Measurements from ENCODE around the gene LRP2BP.

The LRP2BP gene

GRCh38 chr4:185343726-185344581 is 51.8 kb downstream of the LRP2BP start:
- ATAC-seq: peak; percentile 93
- TF ChIP-seq RARB (CRISPR knock-in tag; IDR thresholded peaks at IDR 0.05): no peak
- TF ChIP-seq TCF4 (CRISPR knock-in tag; IDR thresholded peaks at IDR 0.05; ENCODE audit: borderline replicate concordance): peak; percentile 84; the same call in 1 of the 2 replicates
- no peak for TF ChIP-seq ZNF8 (CRISPR knock-in tag; IDR thresholded peaks at IDR 0.05)
- no peak for TF ChIP-seq ESRRG (CRISPR knock-in tag; IDR thresholded peaks at IDR 0.05)
- TF ChIP-seq ZNF565 (CRISPR knock-in tag; conservative IDR thresholded peaks at IDR 0.05; ENCODE audit: low read depth): no peak
- no peak for TF ChIP-seq POU6F1 (CRISPR knock-in tag; IDR thresholded peaks at IDR 0.05; ENCODE audit: borderline replicate concordance, low read depth)
- TF ChIP-seq ISL1 (CRISPR knock-in tag; IDR thresholded peaks at IDR 0.05): peak; percentile 85
- peak; percentile 18; the same call in 1 of the 2 replicates for TF ChIP-seq ZFP30 (CRISPR knock-in tag; IDR thresholded peaks at IDR 0.05)
- peak; percentile 90 for TF ChIP-seq TSHZ2 (CRISPR knock-in tag; IDR thresholded peaks at IDR 0.05)

GRCh38 chr4:185341841-185342240 is 53.9 kb downstream of the LRP2BP start:
- ATAC-seq: no peak

More at GRCh38 chr4:185341841-185342240, 53.9 kb downstream of the LRP2BP start:
- TF ChIP-seq ARNTL (CRISPR knock-in tag; IDR thresholded peaks at IDR 0.05; ENCODE audit: borderline replicate concordance, low read depth): no peak
- TF ChIP-seq ESRRG (CRISPR knock-in tag; IDR thresholded peaks at IDR 0.05): no peak
- no peak for TF ChIP-seq POU6F1 (CRISPR knock-in tag; IDR thresholded peaks at IDR 0.05; ENCODE audit: borderline replicate concordance, low read depth)
- no peak for TF ChIP-seq BACH2 (CRISPR knock-in tag; IDR thresholded peaks at IDR 0.05; ENCODE audit: borderline replicate concordance)
- TF ChIP-seq RARB (CRISPR knock-in tag; IDR thresholded peaks at IDR 0.05): no peak
- no peak for TF ChIP-seq TCF4 (CRISPR knock-in tag; IDR thresholded peaks at IDR 0.05; ENCODE audit: borderline replicate concordance)
- no peak for TF ChIP-seq PATZ1 (CRISPR knock-in tag; IDR thresholded peaks at IDR 0.05; ENCODE audit: borderline replicate concordance)
- TF ChIP-seq ZC3H10 (CRISPR knock-in tag; IDR thresholded peaks at IDR 0.05): no peak
- no peak for TF ChIP-seq CSRNP3 (CRISPR knock-in tag; IDR thresholded peaks at IDR 0.05)
- TF ChIP-seq TOX (CRISPR knock-in tag; IDR thresholded peaks at IDR 0.05; ENCODE audit: borderline replicate concordance): no peak
